Neural cell (in vitro differentiated cells): ENCODE measurements around the gene PDE11A.

Source experiments
- EP300 ChIP-seq: fragments of 450-650 bp; conservative IDR thresholded peaks from 2 replicates; pipeline ENCODE4 v1.6.1; 2014; ENCODE audit warnings: antibody characterized with exemption, mild to moderate bottlenecking, moderate library complexity; ENCODE audit not compliant: poor library complexity, severe bottlenecking
- EZH2 ChIP-seq: fragments of 200-600, 300-800 bp; shearing (Covaris generic), sonication (generic); IDR thresholded peaks from 2 replicates; pipeline ENCODE4 v1.6.1; 2014; ENCODE audit warnings: antibody characterized with exemption, low read length, borderline replicate concordance, mild to moderate bottlenecking; ENCODE audit not compliant: insufficient read depth, poor library complexity, severe bottlenecking
- RAD21 ChIP-seq: fragments of 450-650 bp; conservative IDR thresholded peaks from 2 replicates; pipeline ENCODE4 v1.6.1; 2014; ENCODE audit warnings: antibody characterized with exemption, mild to moderate bottlenecking, moderate library complexity
- SMC3 ChIP-seq: fragments of 450-650 bp; conservative IDR thresholded peaks from 2 replicates; pipeline ENCODE4 v1.6.1; 2014; ENCODE audit warnings: antibody characterized with exemption, mild to moderate bottlenecking, moderate library complexity; ENCODE audit not compliant: poor library complexity
- TAF1 ChIP-seq: IDR thresholded peaks from 2 replicates; pipeline ENCODE4 v1.6.1; 2012; ENCODE audit warnings: low read depth
- TF ChIP-seq, protein P1 (sequence below): fragments of 450-650 bp; IDR thresholded peaks from 2 replicates; pipeline ENCODE4 v1.5.1; 2014; ENCODE audit warnings: antibody characterized with exemption, mild to moderate bottlenecking, moderate library complexity; ENCODE audit not compliant: poor library complexity, severe bottlenecking

GRCh38 chr2:177735318-177735803, 337.2 kb downstream of the PDE11A start:
- TF ChIP-seq TAF1 (no peak), EP300 (no peak), EZH2 (no peak), RAD21 (no peak), SMC3 (no peak)
- TF ChIP-seq, protein P1, sequence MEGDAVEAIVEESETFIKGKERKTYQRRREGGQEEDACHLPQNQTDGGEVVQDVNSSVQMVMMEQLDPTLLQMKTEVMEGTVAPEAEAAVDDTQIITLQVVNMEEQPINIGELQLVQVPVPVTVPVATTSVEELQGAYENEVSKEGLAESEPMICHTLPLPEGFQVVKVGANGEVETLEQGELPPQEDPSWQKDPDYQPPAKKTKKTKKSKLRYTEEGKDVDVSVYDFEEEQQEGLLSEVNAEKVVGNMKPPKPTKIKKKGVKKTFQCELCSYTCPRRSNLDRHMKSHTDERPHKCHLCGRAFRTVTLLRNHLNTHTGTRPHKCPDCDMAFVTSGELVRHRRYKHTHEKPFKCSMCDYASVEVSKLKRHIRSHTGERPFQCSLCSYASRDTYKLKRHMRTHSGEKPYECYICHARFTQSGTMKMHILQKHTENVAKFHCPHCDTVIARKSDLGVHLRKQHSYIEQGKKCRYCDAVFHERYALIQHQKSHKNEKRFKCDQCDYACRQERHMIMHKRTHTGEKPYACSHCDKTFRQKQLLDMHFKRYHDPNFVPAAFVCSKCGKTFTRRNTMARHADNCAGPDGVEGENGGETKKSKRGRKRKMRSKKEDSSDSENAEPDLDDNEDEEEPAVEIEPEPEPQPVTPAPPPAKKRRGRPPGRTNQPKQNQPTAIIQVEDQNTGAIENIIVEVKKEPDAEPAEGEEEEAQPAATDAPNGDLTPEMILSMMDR: no peak
